GM23338 (cell line): ENCODE measurements around the gene ITGAV. TPM values are rescaled to one million over a fixed set of nuclear protein-coding genes. Genes with fewer than 3 reads are reported as not detected.

Source experiments
- ATAC-seq: fragments of 200-7000 bp; cut with Tn5 transposase; 3 replicates; pipeline ENCODE4 v1.9.1; 2020
- DNase-seq: peaks from one replicate; pipeline ENCODE4 v3.0.0-alpha.2; 2015; ENCODE audit warnings: low spot score
- H2AFZ ChIP-seq: fragments of 200-600 bp; sonication (generic); 2 replicates; pipeline ENCODE4 v1.8.0; 2016; ENCODE audit warnings: antibody characterized with exemption, mild to moderate bottlenecking, moderate library complexity
- H3F3A ChIP-seq: fragments of 200-600 bp; sonication (generic); replicated peaks from 2 replicates; pipeline ENCODE4 v1.8.0; 2017; ENCODE audit warnings: antibody characterized with exemption, mixed run types, low read depth
- H3K27ac ChIP-seq: fragments of 200-600 bp; sonication (generic); 2 replicates; pipeline ENCODE4 v1.6.1; 2016; ENCODE audit warnings: low read depth
- H3K27me3 ChIP-seq: fragments of 200-600 bp; sonication (generic); 2 replicates; pipeline ENCODE4 v1.8.0; 2016; ENCODE audit warnings: mild to moderate bottlenecking, mixed run types, moderate library complexity; ENCODE audit not compliant: insufficient read depth
- H3K36me3 ChIP-seq: fragments of 200-600 bp; sonication (generic); 2 replicates; pipeline ENCODE4 v1.8.0; 2016; ENCODE audit warnings: mild to moderate bottlenecking; ENCODE audit not compliant: insufficient read depth
- H3K4me1 ChIP-seq: fragments of 200-600 bp; sonication (generic); 2 replicates; pipeline ENCODE4 v1.8.0; 2016; ENCODE audit warnings: mild to moderate bottlenecking, moderate library complexity; ENCODE audit not compliant: insufficient read depth
- H3K4me2 ChIP-seq: fragments of 200-600 bp; sonication (generic); 2 replicates; pipeline ENCODE4 v1.7.1; 2017; ENCODE audit warnings: mixed run types
- H3K4me3 ChIP-seq: fragments of 200-600 bp; sonication (generic); 2 replicates; pipeline ENCODE4 v1.6.1; 2016; ENCODE audit warnings: mixed run types
- H3K79me2 ChIP-seq: fragments of 200-600 bp; sonication (generic); replicated peaks from 2 replicates; pipeline ENCODE4 v1.8.0; 2017; ENCODE audit warnings: mild to moderate bottlenecking; ENCODE audit not compliant: insufficient read depth
- H3K9me2 ChIP-seq: fragments of 200-600 bp; sonication (generic); 2 replicates; pipeline ENCODE4 v1.8.0; 2017; ENCODE audit not compliant: insufficient read depth
- H4K20me1 ChIP-seq: fragments of 200-600 bp; sonication (generic); replicated peaks from 2 replicates; pipeline ENCODE4 v1.8.0; 2017; ENCODE audit warnings: mild to moderate bottlenecking; ENCODE audit not compliant: insufficient read depth
- H3K27ac Mint-ChIP-seq: 2 replicates; pipeline ENCODE4 v1.8.0; 2020; ENCODE audit warnings: inconsistent platforms, mild to moderate bottlenecking, moderate library complexity, mixed read lengths
- H3K27me3 Mint-ChIP-seq: 3 replicates; pipeline ENCODE4 v1.8.0; 2022; ENCODE audit warnings: low read depth, mild to moderate bottlenecking, moderate library complexity, mixed read lengths, inconsistent platforms; ENCODE audit not compliant: insufficient read depth, poor library complexity
- H3K36me3 Mint-ChIP-seq: 3 replicates; pipeline ENCODE4 v1.8.0; 2021; ENCODE audit warnings: low read depth, mild to moderate bottlenecking, inconsistent platforms, moderate library complexity, mixed read lengths
- H3K4me1 Mint-ChIP-seq: 3 replicates; pipeline ENCODE4 v1.8.0; 2020; ENCODE audit warnings: mild to moderate bottlenecking, inconsistent platforms, mixed read lengths
- H3K4me3 Mint-ChIP-seq: 3 replicates; pipeline ENCODE4 v1.8.0; 2021; ENCODE audit warnings: moderate library complexity, mild to moderate bottlenecking, inconsistent platforms, mixed read lengths
- H3K9me3 Mint-ChIP-seq: 3 replicates; pipeline ENCODE4 v1.8.0; 2020; ENCODE audit warnings: moderate library complexity, mild to moderate bottlenecking, inconsistent platforms, mixed read lengths
- CREB1 ChIP-seq: fragments of 250-450 bp; sonication (Bioruptor Pico); IDR thresholded peaks from 2 replicates; pipeline ENCODE4 v1.5.0; 2020; ENCODE audit warnings: low read depth, mild to moderate bottlenecking, moderate library complexity
- EZH2 ChIP-seq: fragments of 200-600 bp; sonication (generic); IDR thresholded peaks from one replicate; pipeline ENCODE4 v1.8.0; 2017; ENCODE audit warnings: antibody characterized with exemption, mild to moderate bottlenecking, low read depth; ENCODE audit not compliant: unreplicated experiment
- EZH2phosphoT487 ChIP-seq: fragments of 200-600 bp; sonication (generic); IDR thresholded peaks from one replicate; pipeline ENCODE4 v1.8.1; 2018; ENCODE audit warnings: antibody characterized with exemption; ENCODE audit not compliant: unreplicated experiment
- JUNB ChIP-seq: IDR thresholded peaks from one replicate; pipeline ENCODE4 v1.6.1; 2016; ENCODE audit warnings: antibody characterized with exemption; ENCODE audit not compliant: unreplicated experiment
- NANOG ChIP-seq: IDR thresholded peaks from 2 replicates; pipeline ENCODE4 v1.6.1; 2016; ENCODE audit warnings: antibody characterized with exemption, borderline replicate concordance
- POLR2AphosphoS5 ChIP-seq: IDR thresholded peaks from 2 replicates; pipeline ENCODE4 v1.6.1; 2016; ENCODE audit warnings: antibody characterized with exemption, low read depth
- REST ChIP-seq: IDR thresholded peaks from one replicate; pipeline ENCODE4 v1.6.1; 2018; ENCODE audit warnings: antibody characterized with exemption; ENCODE audit not compliant: unreplicated experiment
- STAT1 ChIP-seq: IDR thresholded peaks from one replicate; pipeline ENCODE4 v1.6.1; 2016; ENCODE audit warnings: antibody characterized with exemption; ENCODE audit not compliant: unreplicated experiment
- ZNF114 ChIP-seq: fragments of 250-450 bp; sonication (Bioruptor Pico); IDR thresholded peaks from 2 replicates; pipeline ENCODE4 v1.5.0; 2020; ENCODE audit warnings: mild to moderate bottlenecking, moderate library complexity
- ZNF331 ChIP-seq: fragments of 250-450 bp; sonication (Bioruptor Pico); IDR thresholded peaks from 2 replicates; pipeline ENCODE4 v1.5.0; 2020; ENCODE audit warnings: low read depth, mild to moderate bottlenecking, moderate library complexity
- polyA plus RNA-seq: library from polyadenylated mRNA; unstranded; fragments of >200 nt; fragmentation: Nextera tagmentation; extraction: Ambion mirVana; gene quantifications from 2 replicates; pipeline ENCODE4 v1.2.1, GENCODE V29; 2016
- total RNA-seq: library from RNA; depleted of rRNA; stranded (reverse); fragments of >200 nt; shearing (Covaris generic); gene quantifications from 2 replicates; pipeline ENCODE4 v1.2.3, GENCODE V29; 2014
- TF ChIP-seq, protein P1 (sequence below), 2 experiments: fragments of 200-600 bp in 1 of 2; sonication (generic) in 1 of 2; conservative IDR thresholded peaks; 2 replicates each; pipeline versions ENCODE4 v1.5.1 to v1.6.1; 2016 to 2017; ENCODE audit warnings: antibody characterized with exemption in 2 of 2, low read depth in 2 of 2, mild to moderate bottlenecking in 2 of 2, moderate library complexity in 1 of 2
- TF ChIP-seq, protein P2 (sequence below): IDR thresholded peaks from 2 replicates; pipeline ENCODE4 v1.6.1; 2016; ENCODE audit warnings: antibody characterized with exemption
- TF ChIP-seq, protein P3 (sequence below): fragments of 250-450 bp; sonication (Bioruptor Pico); IDR thresholded peaks from 2 replicates; pipeline ENCODE4 v1.5.0; 2020; ENCODE audit warnings: mild to moderate bottlenecking, moderate library complexity

The ITGAV gene
- total and polyA plus RNA-seq, 2 experiments from 2014 or later, result 9.1 to 56.5 TPM

DNA sequence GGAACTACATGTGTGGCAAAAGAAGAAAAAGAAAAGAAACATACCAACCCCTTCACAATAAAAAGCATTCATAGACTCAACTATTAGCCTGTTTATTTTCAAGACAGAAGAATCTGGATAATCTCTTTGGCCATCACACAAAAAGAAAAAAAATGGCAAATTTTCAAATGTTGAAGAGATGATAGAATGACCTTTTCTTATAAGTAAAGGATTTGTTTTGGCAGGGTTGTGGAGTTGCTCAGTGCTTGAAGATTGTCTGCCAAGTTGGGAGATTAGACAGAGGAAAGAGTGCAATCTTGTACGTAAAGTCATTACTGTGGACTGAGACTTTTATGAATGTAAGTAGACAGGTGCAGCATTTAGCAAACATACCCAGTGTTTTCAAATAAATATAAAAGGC is 85.5 kb downstream of the ITGAV start:
- TF ChIP-seq, protein P1, sequence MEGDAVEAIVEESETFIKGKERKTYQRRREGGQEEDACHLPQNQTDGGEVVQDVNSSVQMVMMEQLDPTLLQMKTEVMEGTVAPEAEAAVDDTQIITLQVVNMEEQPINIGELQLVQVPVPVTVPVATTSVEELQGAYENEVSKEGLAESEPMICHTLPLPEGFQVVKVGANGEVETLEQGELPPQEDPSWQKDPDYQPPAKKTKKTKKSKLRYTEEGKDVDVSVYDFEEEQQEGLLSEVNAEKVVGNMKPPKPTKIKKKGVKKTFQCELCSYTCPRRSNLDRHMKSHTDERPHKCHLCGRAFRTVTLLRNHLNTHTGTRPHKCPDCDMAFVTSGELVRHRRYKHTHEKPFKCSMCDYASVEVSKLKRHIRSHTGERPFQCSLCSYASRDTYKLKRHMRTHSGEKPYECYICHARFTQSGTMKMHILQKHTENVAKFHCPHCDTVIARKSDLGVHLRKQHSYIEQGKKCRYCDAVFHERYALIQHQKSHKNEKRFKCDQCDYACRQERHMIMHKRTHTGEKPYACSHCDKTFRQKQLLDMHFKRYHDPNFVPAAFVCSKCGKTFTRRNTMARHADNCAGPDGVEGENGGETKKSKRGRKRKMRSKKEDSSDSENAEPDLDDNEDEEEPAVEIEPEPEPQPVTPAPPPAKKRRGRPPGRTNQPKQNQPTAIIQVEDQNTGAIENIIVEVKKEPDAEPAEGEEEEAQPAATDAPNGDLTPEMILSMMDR (conservative IDR thresholded peaks at IDR 0.05; ENCODE audit: low read depth in 2 of 2), result no peak
- TF ChIP-seq EZH2 (no peak), ZNF331 (CRISPR knock-in tag) (no peak), STAT1 (no peak), EZH2phosphoT487 (no peak), JUNB (no peak), ZNF114 (CRISPR knock-in tag) (no peak), NANOG (no peak), CREB1 (CRISPR knock-in tag) (no peak), POLR2AphosphoS5 (no peak), REST (no peak)
- TF ChIP-seq, protein P2, sequence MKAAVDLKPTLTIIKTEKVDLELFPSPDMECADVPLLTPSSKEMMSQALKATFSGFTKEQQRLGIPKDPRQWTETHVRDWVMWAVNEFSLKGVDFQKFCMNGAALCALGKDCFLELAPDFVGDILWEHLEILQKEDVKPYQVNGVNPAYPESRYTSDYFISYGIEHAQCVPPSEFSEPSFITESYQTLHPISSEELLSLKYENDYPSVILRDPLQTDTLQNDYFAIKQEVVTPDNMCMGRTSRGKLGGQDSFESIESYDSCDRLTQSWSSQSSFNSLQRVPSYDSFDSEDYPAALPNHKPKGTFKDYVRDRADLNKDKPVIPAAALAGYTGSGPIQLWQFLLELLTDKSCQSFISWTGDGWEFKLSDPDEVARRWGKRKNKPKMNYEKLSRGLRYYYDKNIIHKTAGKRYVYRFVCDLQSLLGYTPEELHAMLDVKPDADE, result no peak
- TF ChIP-seq, protein P3, sequence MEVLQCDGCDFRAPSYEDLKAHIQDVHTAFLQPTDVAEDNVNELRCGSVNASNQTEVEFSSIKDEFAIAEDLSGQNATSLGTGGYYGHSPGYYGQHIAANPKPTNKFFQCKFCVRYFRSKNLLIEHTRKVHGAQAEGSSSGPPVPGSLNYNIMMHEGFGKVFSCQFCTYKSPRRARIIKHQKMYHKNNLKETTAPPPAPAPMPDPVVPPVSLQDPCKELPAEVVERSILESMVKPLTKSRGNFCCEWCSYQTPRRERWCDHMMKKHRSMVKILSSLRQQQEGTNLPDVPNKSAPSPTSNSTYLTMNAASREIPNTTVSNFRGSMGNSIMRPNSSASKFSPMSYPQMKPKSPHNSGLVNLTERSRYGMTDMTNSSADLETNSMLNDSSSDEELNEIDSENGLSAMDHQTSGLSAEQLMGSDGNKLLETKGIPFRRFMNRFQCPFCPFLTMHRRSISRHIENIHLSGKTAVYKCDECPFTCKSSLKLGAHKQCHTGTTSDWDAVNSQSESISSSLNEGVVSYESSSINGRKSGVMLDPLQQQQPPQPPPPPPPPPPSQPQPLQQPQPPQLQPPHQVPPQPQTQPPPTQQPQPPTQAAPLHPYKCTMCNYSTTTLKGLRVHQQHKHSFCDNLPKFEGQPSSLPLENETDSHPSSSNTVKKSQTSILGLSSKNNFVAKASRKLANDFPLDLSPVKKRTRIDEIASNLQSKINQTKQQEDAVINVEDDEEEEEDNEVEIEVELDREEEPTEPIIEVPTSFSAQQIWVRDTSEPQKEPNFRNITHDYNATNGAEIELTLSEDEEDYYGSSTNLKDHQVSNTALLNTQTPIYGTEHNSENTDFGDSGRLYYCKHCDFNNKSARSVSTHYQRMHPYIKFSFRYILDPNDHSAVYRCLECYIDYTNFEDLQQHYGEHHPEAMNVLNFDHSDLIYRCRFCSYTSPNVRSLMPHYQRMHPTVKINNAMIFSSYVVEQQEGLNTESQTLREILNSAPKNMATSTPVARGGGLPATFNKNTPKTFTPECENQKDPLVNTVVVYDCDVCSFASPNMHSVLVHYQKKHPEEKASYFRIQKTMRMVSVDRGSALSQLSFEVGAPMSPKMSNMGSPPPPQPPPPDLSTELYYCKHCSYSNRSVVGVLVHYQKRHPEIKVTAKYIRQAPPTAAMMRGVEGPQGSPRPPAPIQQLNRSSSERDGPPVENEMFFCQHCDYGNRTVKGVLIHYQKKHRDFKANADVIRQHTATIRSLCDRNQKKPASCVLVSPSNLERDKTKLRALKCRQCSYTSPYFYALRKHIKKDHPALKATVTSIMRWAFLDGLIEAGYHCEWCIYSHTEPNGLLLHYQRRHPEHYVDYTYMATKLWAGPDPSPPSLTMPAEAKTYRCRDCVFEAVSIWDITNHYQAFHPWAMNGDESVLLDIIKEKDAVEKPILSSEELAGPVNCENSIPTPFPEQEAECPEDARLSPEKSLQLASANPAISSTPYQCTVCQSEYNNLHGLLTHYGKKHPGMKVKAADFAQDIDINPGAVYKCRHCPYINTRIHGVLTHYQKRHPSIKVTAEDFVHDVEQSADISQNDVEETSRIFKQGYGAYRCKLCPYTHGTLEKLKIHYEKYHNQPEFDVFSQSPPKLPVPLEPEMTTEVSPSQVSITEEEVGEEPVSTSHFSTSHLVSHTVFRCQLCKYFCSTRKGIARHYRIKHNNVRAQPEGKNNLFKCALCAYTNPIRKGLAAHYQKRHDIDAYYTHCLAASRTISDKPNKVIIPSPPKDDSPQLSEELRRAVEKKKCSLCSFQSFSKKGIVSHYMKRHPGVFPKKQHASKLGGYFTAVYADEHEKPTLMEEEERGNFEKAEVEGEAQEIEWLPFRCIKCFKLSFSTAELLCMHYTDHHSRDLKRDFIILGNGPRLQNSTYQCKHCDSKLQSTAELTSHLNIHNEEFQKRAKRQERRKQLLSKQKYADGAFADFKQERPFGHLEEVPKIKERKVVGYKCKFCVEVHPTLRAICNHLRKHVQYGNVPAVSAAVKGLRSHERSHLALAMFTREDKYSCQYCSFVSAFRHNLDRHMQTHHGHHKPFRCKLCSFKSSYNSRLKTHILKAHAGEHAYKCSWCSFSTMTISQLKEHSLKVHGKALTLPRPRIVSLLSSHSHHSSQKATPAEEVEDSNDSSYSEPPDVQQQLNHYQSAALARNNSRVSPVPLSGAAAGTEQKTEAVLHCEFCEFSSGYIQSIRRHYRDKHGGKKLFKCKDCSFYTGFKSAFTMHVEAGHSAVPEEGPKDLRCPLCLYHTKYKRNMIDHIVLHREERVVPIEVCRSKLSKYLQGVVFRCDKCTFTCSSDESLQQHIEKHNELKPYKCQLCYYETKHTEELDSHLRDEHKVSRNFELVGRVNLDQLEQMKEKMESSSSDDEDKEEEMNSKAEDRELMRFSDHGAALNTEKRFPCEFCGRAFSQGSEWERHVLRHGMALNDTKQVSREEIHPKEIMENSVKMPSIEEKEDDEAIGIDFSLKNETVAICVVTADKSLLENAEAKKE (CRISPR knock-in tag), result no peak
- H3K4me2 ChIP-seq, result no peak overlapping the region
- no peak for DNase-seq
- Mint-ChIP-seq H3K4me3 (no peak overlapping the region), H3K27me3 (peaks cover 2% of the 10 kb centered on the region), H3K4me1 (no peaks in the 10 kb centered on the region), H3K27ac (no peak overlapping the region), H3K9me3 (peaks cover 16% of the 10 kb centered on the region; the same call in 2 of the 3 replicates), H3K36me3 (peaks cover 48% of the 10 kb centered on the region)
- no peak overlapping the region for H3K4me3 ChIP-seq
- H4K20me1 ChIP-seq, result no peaks in the 10 kb centered on the region
- no peaks in the 10 kb centered on the region for H3K79me2 ChIP-seq
- H3F3A ChIP-seq, result no peaks in the 10 kb centered on the region
- no peaks in the 10 kb centered on the region for H3K4me1 ChIP-seq
- H3K9me2 ChIP-seq, result no peaks in the 10 kb centered on the region
- H3K27ac ChIP-seq, result no peak overlapping the region
- peaks cover 27% of the 10 kb centered on the region for H3K36me3 ChIP-seq
- ATAC-seq, result no peak
- H2AFZ ChIP-seq, result no peak overlapping the region
- no peaks in the 10 kb centered on the region for H3K27me3 ChIP-seq
